ENCODE measurements around the gene C11orf21. TPM values are rescaled to one million over a fixed set of nuclear protein-coding genes. Genes with fewer than 3 reads are reported as not detected.
A peak's percentile ranks its signal among the peaks of the same experiment; 100 is the strongest.

C11orf21 gene
- total and polyA plus RNA-seq, 9 donors: 0.12 to 0.75 (median 0.35) TPM; not detected in 2

GRCh38 chr11:2260491-2261364, 41.0 kb downstream of the C11orf21 start:
- intact Hi-C loops (cut with DNase I): no loop called here
- no peaks in the 10 kb centered on the region for H3K36me3 ChIP-seq
- H3K27me3 ChIP-seq: no peaks in the 10 kb centered on the region
- 79 to 84% (median 83%) methylated on average over 26 of the region's 26 CpGs for WGBS, 3 donors
- no peak overlapping the region for H3K27ac ChIP-seq
- peak in 2 of 5 donors; percentile 8 to 21 for DNase-seq
- TF ChIP-seq CTCF (IDR thresholded peaks at IDR 0.05) (no peak), POLR2A (IDR thresholded peaks at IDR 0.05) (no peak), EP300 (IDR thresholded peaks at IDR 0.05) (no peak)
- H3K9me3 ChIP-seq: no peaks in the 10 kb centered on the region
- H3K4me1 ChIP-seq (ENCODE audit: insufficient read depth): no peaks in the 10 kb centered on the region
- H3K4me3 ChIP-seq: no peak overlapping the region

GRCh38 chr11:2259897-2260451, 41.7 kb downstream of the C11orf21 start:
- WGBS, 3 donors: 63 to 78% (median 69%) methylated on average over 11 to 12 of the region's 12 CpGs
- H3K4me1 ChIP-seq (ENCODE audit: insufficient read depth): no peaks in the 10 kb centered on the region
- DNase-seq: peak in 2 of 5 donors; percentile 10 to 18
- intact Hi-C loops (cut with DNase I): no loop called here
- no peak overlapping the region for H3K4me3 ChIP-seq
- TF ChIP-seq EP300 (IDR thresholded peaks at IDR 0.05) (no peak), CTCF (IDR thresholded peaks at IDR 0.05) (no peak), POLR2A (IDR thresholded peaks at IDR 0.05) (no peak)
- H3K9me3 ChIP-seq: no peaks in the 10 kb centered on the region
- no peaks in the 10 kb centered on the region for H3K27me3 ChIP-seq
- no peaks in the 10 kb centered on the region for H3K36me3 ChIP-seq
- H3K27ac ChIP-seq: no peak overlapping the region

GRCh38 chr11:2259466-2259830, 42.3 kb downstream of the C11orf21 start:
- H3K9me3 ChIP-seq: no peaks in the 10 kb centered on the region
- WGBS, 3 donors: 78 to 82% (median 80%) methylated on average over 8 of the region's 8 CpGs
- TF ChIP-seq EP300 (IDR thresholded peaks at IDR 0.05) (no peak), CTCF (IDR thresholded peaks at IDR 0.05) (no peak), POLR2A (IDR thresholded peaks at IDR 0.05) (no peak)
- H3K27me3 ChIP-seq: no peaks in the 10 kb centered on the region
- H3K4me1 ChIP-seq (ENCODE audit: insufficient read depth): no peaks in the 10 kb centered on the region
- no peak overlapping the region for H3K4me3 ChIP-seq
- no peak overlapping the region for H3K27ac ChIP-seq
- no peaks in the 10 kb centered on the region for H3K36me3 ChIP-seq
- peak in 1 of 5 donors; percentile 16 for DNase-seq
- intact Hi-C loops (cut with DNase I): no loop called here

DNA sequence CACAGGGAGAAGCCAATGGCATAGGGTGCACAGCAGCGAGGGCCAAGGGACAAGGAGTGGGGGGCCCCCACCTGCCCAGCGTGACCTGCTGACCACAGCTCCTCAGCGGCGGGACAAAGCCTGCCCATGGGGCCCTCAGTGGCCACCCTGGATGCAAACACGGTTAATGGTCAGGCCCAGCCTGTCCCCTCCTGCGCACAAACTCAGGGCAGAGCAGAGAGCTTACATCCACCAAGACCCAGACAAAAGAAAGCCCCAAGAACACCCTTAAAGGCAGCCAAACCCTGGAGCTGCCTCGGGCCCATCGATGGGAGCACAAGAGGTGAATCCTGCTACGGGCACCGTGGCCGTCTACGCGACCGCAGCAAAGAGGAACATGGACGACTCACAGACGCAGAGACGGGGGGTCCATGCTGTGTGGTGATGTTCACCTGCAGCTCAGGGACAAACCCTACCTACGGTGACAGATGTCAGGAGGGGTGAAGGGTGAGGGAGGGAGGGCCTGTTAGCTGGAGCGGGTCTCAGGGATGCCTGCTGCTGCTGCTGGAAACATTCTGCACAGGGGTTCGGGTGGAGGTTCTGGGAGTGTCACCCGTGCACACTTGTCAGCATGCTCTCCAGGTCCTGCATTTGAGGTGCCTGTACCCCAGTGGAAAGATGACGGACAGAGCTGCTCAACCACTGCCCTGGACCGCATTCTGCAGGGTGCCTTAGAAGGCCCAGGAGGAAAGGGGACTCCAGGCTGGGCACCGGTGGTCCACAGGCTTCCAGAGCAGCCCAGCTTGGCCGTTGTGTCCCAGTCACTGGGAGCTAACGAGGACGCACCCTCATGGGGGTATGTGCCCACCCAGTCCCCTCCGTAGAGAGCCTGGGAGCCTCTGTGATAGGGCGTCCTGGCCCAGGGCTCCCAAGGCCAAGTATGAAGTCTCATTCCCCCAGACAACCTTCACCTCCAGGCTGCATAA, 42.9 kb downstream of the C11orf21 start:
- no peak overlapping the region for H3K27ac ChIP-seq
- intact Hi-C loops (cut with DNase I): no loop called here
- H3K4me3 ChIP-seq: no peak overlapping the region
- H3K27me3 ChIP-seq: no peaks in the 10 kb centered on the region
- TF ChIP-seq EP300 (IDR thresholded peaks at IDR 0.05): no peak
- no peak for TF ChIP-seq POLR2A (IDR thresholded peaks at IDR 0.05)
- TF ChIP-seq CTCF (IDR thresholded peaks at IDR 0.05): no peak
- no peaks in the 10 kb centered on the region for H3K4me1 ChIP-seq (ENCODE audit: insufficient read depth)
- H3K36me3 ChIP-seq: no peaks in the 10 kb centered on the region
- H3K9me3 ChIP-seq: no peaks in the 10 kb centered on the region
- WGBS, 3 donors: 86 to 91% (median 87%) methylated on average over 29 of the region's 29 CpGs
- peak in 3 of 5 donors; percentile 4 to 11 (median 7) for DNase-seq

Measured in ovary (tissue), 9 donors.